ENCODE data around the gene TMEFF2.
A peak's percentile ranks its signal among the peaks of the same experiment; 100 is the strongest.

Gene TMEFF2

DNA sequence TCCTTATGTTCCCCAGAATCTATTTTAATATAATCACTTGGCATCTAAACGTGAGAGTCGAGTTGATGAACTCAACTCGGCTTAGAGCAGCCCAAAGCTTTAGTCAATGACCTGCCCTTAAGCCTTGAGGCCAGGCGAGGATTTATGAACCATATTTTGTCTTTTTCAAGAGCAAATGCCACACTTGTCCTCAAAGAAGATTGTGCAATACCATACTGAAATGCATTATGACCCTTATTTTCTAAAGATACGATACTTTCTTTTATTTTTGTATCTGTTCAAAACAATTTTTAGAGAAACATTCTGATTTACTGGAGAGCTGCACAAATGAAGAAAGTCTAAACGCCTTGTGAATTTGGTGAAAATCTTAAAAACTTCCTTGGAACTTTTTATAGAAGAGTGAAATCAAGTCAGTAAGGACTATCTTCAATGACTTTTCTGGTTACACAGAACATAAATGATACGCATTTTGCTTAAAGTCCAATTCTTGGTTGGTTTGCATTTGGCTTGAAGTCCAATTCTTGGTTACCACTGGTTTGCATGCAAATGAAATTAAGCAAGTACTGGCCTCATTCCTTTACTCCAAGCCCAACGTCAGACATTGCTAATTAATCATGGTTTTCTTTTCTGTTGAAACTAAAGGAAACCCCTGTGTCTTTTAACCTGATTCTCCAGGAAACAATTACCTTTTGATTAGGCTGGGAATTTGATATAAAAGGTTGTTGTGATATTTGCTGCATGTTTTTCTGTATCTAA is 242.0 kb downstream of the TMEFF2 start:
- Histone ChIP-seq H2AK5ac (ENCODE audit: low read depth, low read length) (no peak overlapping the region), H4K8ac (ENCODE audit: low read depth, low read length) (no peak overlapping the region), H3K23ac (ENCODE audit: low read depth, low read length, poor library complexity) (no peak overlapping the region), H3K36me3 (replicated peaks in 1 of 2; ENCODE audit: control insufficient read depth in 2 of 2, insufficient read depth in 2 of 2, low read length in 2 of 2) (no peaks in the 10 kb centered on the region), H3K4me3 (ENCODE audit: low read length in 2 of 2) (no peak overlapping the region), H3K9ac (ENCODE audit: low read depth, low read length, poor library complexity) (no peak overlapping the region), H2BK120ac (ENCODE audit: low read depth, low read length) (no peak overlapping the region), H3K18ac (ENCODE audit: low read length) (no peak overlapping the region), H3K27ac (replicated peaks; ENCODE audit: low read length) (no peak overlapping the region), H3K27me3 (ENCODE audit: control insufficient read depth in 3 of 3, insufficient read depth in 3 of 3, low read depth in 1 of 3, low read length in 3 of 3) (no peaks in the 10 kb centered on the region), H2BK12ac (ENCODE audit: low read length) (no peak overlapping the region), H3K79me1 (ENCODE audit: low read depth, low read length) (no peaks in the 10 kb centered on the region), H3K4ac (ENCODE audit: low read length) (no peak overlapping the region), H2BK15ac (ENCODE audit: low read length) (no peak overlapping the region), H4K91ac (ENCODE audit: low read depth, low read length, poor library complexity) (no peak overlapping the region), H3K9me3 (replicated peaks in 1 of 2; ENCODE audit: control insufficient read depth in 2 of 2, insufficient read depth in 1 of 2, low read depth in 1 of 2, low read length in 2 of 2) (peaks cover 0 to 1% of the 10 kb centered on the region in 2 donors), H2BK5ac (ENCODE audit: low read length) (no peak overlapping the region), H3K4me1 (ENCODE audit: control insufficient read depth in 2 of 2, insufficient read depth in 1 of 2, low read depth in 1 of 2, low read length in 2 of 2) (peaks cover 2 to 5% of the 10 kb centered on the region in 2 donors), H2AFZ (ENCODE audit: low read length) (no peak overlapping the region), H3K4me2 (ENCODE audit: insufficient read depth, low read length, poor library complexity, severe bottlenecking) (no peak overlapping the region), H3K14ac (ENCODE audit: low read length) (no peak overlapping the region)
- no CpG with 5 or more reads among the region's 8 CpGs for WGBS, 2 donors (ENCODE audit: extremely low coverage in 2 of 2, insufficient read length in 2 of 2, insufficient replicate concordance in 1 of 2)
- no peak for DNase-seq (ENCODE audit: low spot score)

DNA sequence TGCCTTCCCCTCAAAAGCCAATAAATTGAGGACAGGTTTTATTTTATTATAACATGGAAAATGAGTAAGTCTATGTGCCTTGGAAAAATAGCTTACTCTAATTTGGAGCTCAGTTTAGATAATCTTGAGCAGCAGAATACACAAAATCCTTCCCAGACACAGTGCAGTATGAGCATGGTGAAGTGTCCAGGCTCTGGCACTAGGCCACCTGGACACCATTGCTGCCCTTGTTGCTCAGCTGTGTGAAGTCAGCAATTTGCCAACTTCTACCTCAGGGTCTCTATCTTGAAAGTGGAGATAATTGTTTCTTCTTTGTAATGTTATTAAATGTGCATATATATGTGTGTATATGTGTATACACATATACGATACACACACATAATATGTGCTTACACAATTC is 242.9 kb downstream of the TMEFF2 start:
- H3K14ac ChIP-seq (ENCODE audit: low read length): no peak overlapping the region
- H2BK120ac ChIP-seq (ENCODE audit: low read depth, low read length): no peak overlapping the region
- H3K9me3 ChIP-seq (replicated peaks in 1 of 2; ENCODE audit: control insufficient read depth in 2 of 2, insufficient read depth in 1 of 2, low read depth in 1 of 2, low read length in 2 of 2): peaks cover 0 to 1% of the 10 kb centered on the region in 2 donors
- no peak overlapping the region for H2BK12ac ChIP-seq (ENCODE audit: low read length)
- H3K9ac ChIP-seq (ENCODE audit: low read depth, low read length, poor library complexity): no peak overlapping the region
- no peak overlapping the region for H4K91ac ChIP-seq (ENCODE audit: low read depth, low read length, poor library complexity)
- H3K4me2 ChIP-seq (ENCODE audit: insufficient read depth, low read length, poor library complexity, severe bottlenecking): no peak overlapping the region
- no peak overlapping the region for H2AFZ ChIP-seq (ENCODE audit: low read length)
- no peak overlapping the region for H3K27ac ChIP-seq (replicated peaks; ENCODE audit: low read length)
- no peak overlapping the region for H3K4me3 ChIP-seq (ENCODE audit: low read length in 2 of 2)
- H3K4ac ChIP-seq (ENCODE audit: low read length): no peak overlapping the region
- H2BK15ac ChIP-seq (ENCODE audit: low read length): no peak overlapping the region
- no peak overlapping the region for H2AK5ac ChIP-seq (ENCODE audit: low read depth, low read length)
- H4K8ac ChIP-seq (ENCODE audit: low read depth, low read length): no peak overlapping the region
- WGBS, 2 donors (ENCODE audit: extremely low coverage in 2 of 2, insufficient read length in 2 of 2, insufficient replicate concordance in 1 of 2): no CpG with 5 or more reads among the region's 1 CpG
- H3K36me3 ChIP-seq (replicated peaks in 1 of 2; ENCODE audit: control insufficient read depth in 2 of 2, insufficient read depth in 2 of 2, low read length in 2 of 2): no peaks in the 10 kb centered on the region
- no peaks in the 10 kb centered on the region for H3K79me1 ChIP-seq (ENCODE audit: low read depth, low read length)
- no peaks in the 10 kb centered on the region for H3K27me3 ChIP-seq (ENCODE audit: control insufficient read depth in 3 of 3, insufficient read depth in 3 of 3, low read depth in 1 of 3, low read length in 3 of 3)
- H3K18ac ChIP-seq (ENCODE audit: low read length): no peak overlapping the region
- no peak overlapping the region for H3K23ac ChIP-seq (ENCODE audit: low read depth, low read length, poor library complexity)
- H2BK5ac ChIP-seq (ENCODE audit: low read length): no peak overlapping the region
- H3K4me1 ChIP-seq (ENCODE audit: control insufficient read depth in 2 of 2, insufficient read depth in 1 of 2, low read depth in 1 of 2, low read length in 2 of 2): peaks cover 2 to 5% of the 10 kb centered on the region in 2 donors
- no peak for DNase-seq (ENCODE audit: low spot score)

DNA sequence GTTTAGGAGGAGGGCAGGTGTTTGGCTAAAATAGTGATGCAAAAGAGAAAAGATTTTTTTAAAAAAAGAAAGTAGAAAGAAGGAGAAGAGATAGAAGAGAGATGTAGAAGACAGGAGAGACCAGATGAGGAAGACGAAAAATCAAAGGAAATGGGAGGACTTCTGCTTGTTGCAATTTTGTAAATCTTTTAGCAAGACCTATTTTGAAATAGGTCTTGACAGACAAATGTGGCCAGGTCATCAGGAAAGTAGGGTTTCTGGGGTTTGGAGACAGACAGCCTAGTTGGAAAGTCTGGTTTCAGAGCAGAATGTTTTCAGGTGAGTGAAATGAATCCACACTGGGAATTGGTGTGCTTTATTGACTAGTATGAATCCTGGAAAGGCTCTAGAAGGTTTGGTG is 243.4 kb downstream of the TMEFF2 start:
- no peak for DNase-seq (ENCODE audit: low spot score)
- no peaks in the 10 kb centered on the region for H3K27me3 ChIP-seq (ENCODE audit: control insufficient read depth in 3 of 3, insufficient read depth in 3 of 3, low read depth in 1 of 3, low read length in 3 of 3)
- WGBS, 2 donors (ENCODE audit: extremely low coverage in 2 of 2, insufficient read length in 2 of 2, insufficient replicate concordance in 1 of 2): no CpG with 5 or more reads among the region's 1 CpG
- H2BK15ac ChIP-seq (ENCODE audit: low read length): no peak overlapping the region
- H3K14ac ChIP-seq (ENCODE audit: low read length): no peak overlapping the region
- no peak overlapping the region for H2AFZ ChIP-seq (ENCODE audit: low read length)
- peaks cover 0 to 1% of the 10 kb centered on the region in 2 donors for H3K9me3 ChIP-seq (replicated peaks in 1 of 2; ENCODE audit: control insufficient read depth in 2 of 2, insufficient read depth in 1 of 2, low read depth in 1 of 2, low read length in 2 of 2)
- no peak overlapping the region for H2BK5ac ChIP-seq (ENCODE audit: low read length)
- no peak overlapping the region for H2AK5ac ChIP-seq (ENCODE audit: low read depth, low read length)
- H3K4me1 ChIP-seq (ENCODE audit: control insufficient read depth in 2 of 2, insufficient read depth in 1 of 2, low read depth in 1 of 2, low read length in 2 of 2): peaks cover 2 to 5% of the 10 kb centered on the region in 2 donors
- no peak overlapping the region for H2BK12ac ChIP-seq (ENCODE audit: low read length)
- H3K4ac ChIP-seq (ENCODE audit: low read length): no peak overlapping the region
- no peak overlapping the region for H2BK120ac ChIP-seq (ENCODE audit: low read depth, low read length)
- no peaks in the 10 kb centered on the region for H3K79me1 ChIP-seq (ENCODE audit: low read depth, low read length)
- H4K8ac ChIP-seq (ENCODE audit: low read depth, low read length): no peak overlapping the region
- H4K91ac ChIP-seq (ENCODE audit: low read depth, low read length, poor library complexity): no peak overlapping the region
- H3K18ac ChIP-seq (ENCODE audit: low read length): no peak overlapping the region
- H3K4me3 ChIP-seq (ENCODE audit: low read length in 2 of 2): no peak overlapping the region
- no peak overlapping the region for H3K9ac ChIP-seq (ENCODE audit: low read depth, low read length, poor library complexity)
- H3K36me3 ChIP-seq (replicated peaks in 1 of 2; ENCODE audit: control insufficient read depth in 2 of 2, insufficient read depth in 2 of 2, low read length in 2 of 2): no peaks in the 10 kb centered on the region
- H3K4me2 ChIP-seq (ENCODE audit: insufficient read depth, low read length, poor library complexity, severe bottlenecking): no peak overlapping the region
- H3K23ac ChIP-seq (ENCODE audit: low read depth, low read length, poor library complexity): no peak overlapping the region
- H3K27ac ChIP-seq (replicated peaks; ENCODE audit: low read length): no peak overlapping the region

DNA sequence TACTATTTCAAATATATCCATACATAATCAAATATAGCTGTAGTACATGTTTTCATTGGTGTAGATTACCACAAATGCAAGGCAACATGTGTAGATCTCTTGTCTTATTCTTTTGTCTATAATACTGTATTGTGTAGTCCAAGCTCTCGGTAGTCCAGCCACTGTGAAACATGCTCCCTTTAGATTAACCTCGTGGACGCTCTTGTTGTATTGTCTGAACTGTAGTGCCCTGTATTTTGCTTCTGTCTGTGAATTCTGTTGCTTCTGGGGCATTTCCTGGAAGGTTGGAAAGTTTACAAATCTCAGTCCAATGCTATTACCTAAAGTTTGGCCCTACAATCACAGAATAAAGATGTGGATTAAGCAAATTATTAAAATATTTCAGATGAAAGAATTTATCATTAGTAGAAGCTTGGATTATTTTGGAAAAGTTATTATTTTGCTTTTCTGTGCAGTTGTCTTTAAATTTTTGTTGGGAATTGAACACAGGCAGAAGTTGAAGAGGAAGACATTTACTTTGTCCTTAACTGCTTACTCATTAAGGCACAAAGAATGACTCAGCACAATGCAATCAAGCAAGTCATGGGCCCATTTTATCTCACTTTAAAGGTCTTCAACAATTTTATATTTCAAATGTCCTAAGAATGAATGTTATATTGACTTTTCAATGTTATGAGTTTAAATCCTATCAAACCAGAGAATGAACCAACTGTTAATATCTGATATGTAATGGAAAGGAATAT is 244.4 kb downstream of the TMEFF2 start:
- no peaks in the 10 kb centered on the region for H3K36me3 ChIP-seq (replicated peaks in 1 of 2; ENCODE audit: control insufficient read depth in 2 of 2, insufficient read depth in 2 of 2, low read length in 2 of 2)
- no peak overlapping the region for H2BK12ac ChIP-seq (ENCODE audit: low read length)
- H3K27me3 ChIP-seq (ENCODE audit: control insufficient read depth in 3 of 3, insufficient read depth in 3 of 3, low read depth in 1 of 3, low read length in 3 of 3): no peaks in the 10 kb centered on the region
- no peak for DNase-seq (ENCODE audit: low spot score)
- H3K4ac ChIP-seq (ENCODE audit: low read length): no peak overlapping the region
- no peak overlapping the region for H2BK120ac ChIP-seq (ENCODE audit: low read depth, low read length)
- no peak overlapping the region for H3K4me3 ChIP-seq (ENCODE audit: low read length in 2 of 2)
- H3K14ac ChIP-seq (ENCODE audit: low read length): no peak overlapping the region
- H3K4me1 ChIP-seq (ENCODE audit: control insufficient read depth in 2 of 2, insufficient read depth in 1 of 2, low read depth in 1 of 2, low read length in 2 of 2): peaks cover 2 to 5% of the 10 kb centered on the region in 2 donors
- H2BK15ac ChIP-seq (ENCODE audit: low read length): no peak overlapping the region
- H4K91ac ChIP-seq (ENCODE audit: low read depth, low read length, poor library complexity): no peak overlapping the region
- no peaks in the 10 kb centered on the region for H3K79me1 ChIP-seq (ENCODE audit: low read depth, low read length)
- no peak overlapping the region for H3K23ac ChIP-seq (ENCODE audit: low read depth, low read length, poor library complexity)
- no CpG with 5 or more reads among the region's 3 CpGs for WGBS, 2 donors (ENCODE audit: extremely low coverage in 2 of 2, insufficient read length in 2 of 2, insufficient replicate concordance in 1 of 2)
- no peak overlapping the region for H2BK5ac ChIP-seq (ENCODE audit: low read length)
- no peak overlapping the region for H3K9ac ChIP-seq (ENCODE audit: low read depth, low read length, poor library complexity)
- peaks cover 0 to 1% of the 10 kb centered on the region in 2 donors for H3K9me3 ChIP-seq (replicated peaks in 1 of 2; ENCODE audit: control insufficient read depth in 2 of 2, insufficient read depth in 1 of 2, low read depth in 1 of 2, low read length in 2 of 2)
- H3K27ac ChIP-seq (replicated peaks; ENCODE audit: low read length): no peak overlapping the region
- H2AFZ ChIP-seq (ENCODE audit: low read length): peak overlapping the region; percentile 75
- no peak overlapping the region for H3K18ac ChIP-seq (ENCODE audit: low read length)
- no peak overlapping the region for H2AK5ac ChIP-seq (ENCODE audit: low read depth, low read length)
- no peak overlapping the region for H3K4me2 ChIP-seq (ENCODE audit: insufficient read depth, low read length, poor library complexity, severe bottlenecking)
- H4K8ac ChIP-seq (ENCODE audit: low read depth, low read length): no peak overlapping the region

All from neuronal stem cell (in vitro differentiated cells).